Lower leg skin (tissue), 4 donors: Measurements from ENCODE around the gene DAB2IP. TPM values are rescaled to one million over a fixed set of nuclear protein-coding genes. Genes with fewer than 3 reads are reported as not detected.
A peak's percentile ranks its signal among the peaks of the same experiment; 100 is the strongest.

Experiments used
- DNase-seq, 2 donors: peaks; one replicate each; pipeline ENCODE4 v3.0.0-alpha.2; 2019; ENCODE audit warnings: low spot score in 2 of 2
- H3K4me3 ChIP-seq: fragments of 200-600 bp; sonication (generic); 2 replicates; pipeline ENCODE4 v1.5.1; 2017; ENCODE audit warnings: mild to moderate bottlenecking, low read depth; ENCODE audit not compliant: poor library complexity, severe bottlenecking
- POLR2A ChIP-seq, 2 donors: fragments of 450-650 bp; IDR thresholded peaks; one replicate each; pipeline ENCODE4 v1.6.1; 2016 to 2017; ENCODE audit warnings: antibody characterized with exemption in 2 of 2, mild to moderate bottlenecking in 1 of 2, moderate library complexity in 1 of 2
- WGBS, 2 donors: methylation state at CpG; one replicate each; pipeline ENCODE4 v1.1.5; 2018; 5-methylcytosine and 5-hydroxymethylcytosine counted together
- intact Hi-C: fragments of 100-400 bp; cut with DNase I; formaldehyde crosslinking; loops from one replicate; pipeline ENCODE4 v1.15.0; 2023; ENCODE audit warnings: low total_unique reads
- total RNA-seq, 4 donors: library from RNA; depleted of rRNA; stranded (reverse); fragments of >200 nt; gene quantifications; one replicate each; pipeline ENCODE4 v1.1.0, GENCODE V29; 2016
- TF ChIP-seq, protein P1 (sequence below), 3 donors: fragments of 450-650 bp; IDR thresholded peaks; one replicate each; pipeline ENCODE4 v1.5.1; 2016; ENCODE audit warnings: antibody characterized with exemption in 3 of 3, mild to moderate bottlenecking in 3 of 3, moderate library complexity in 2 of 3

Gene DAB2IP
- total RNA-seq, 4 donors from 2014 or later = 42.5 to 68.0 (median 57.0) TPM

DNA sequence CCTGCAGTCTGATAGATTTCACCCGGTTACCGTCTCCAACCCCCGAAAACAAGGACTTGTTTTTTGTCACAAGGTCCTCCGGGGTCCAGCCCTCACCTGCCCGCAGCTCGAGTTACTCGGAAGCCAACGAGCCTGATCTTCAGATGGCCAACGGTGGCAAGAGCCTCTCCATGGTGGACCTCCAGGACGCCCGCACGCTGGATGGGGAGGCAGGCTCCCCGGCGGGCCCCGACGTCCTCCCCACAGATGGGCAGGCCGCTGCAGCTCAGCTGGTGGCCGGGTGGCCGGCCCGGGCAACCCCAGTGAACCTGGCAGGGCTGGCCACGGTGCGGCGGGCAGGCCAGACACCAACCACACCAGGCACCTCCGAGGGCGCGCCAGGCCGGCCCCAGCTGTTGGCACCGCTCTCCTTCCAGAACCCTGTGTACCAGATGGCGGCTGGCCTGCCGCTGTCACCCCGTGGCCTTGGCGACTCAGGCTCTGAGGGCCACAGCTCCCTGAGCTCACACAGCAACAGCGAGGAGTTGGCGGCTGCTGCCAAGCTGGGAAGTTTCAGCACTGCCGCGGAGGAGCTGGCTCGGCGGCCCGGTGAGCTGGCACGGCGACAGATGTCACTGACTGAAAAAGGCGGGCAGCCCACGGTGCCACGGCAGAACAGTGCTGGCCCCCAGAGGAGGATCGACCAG is 121.3 kb downstream of the DAB2IP start:
- intact Hi-C loops = no loop called here
- 86 to 88% methylated on average over 29 to 34 of the region's 45 CpGs for WGBS, 2 donors
- no peak overlapping the region for H3K4me3 ChIP-seq
- TF ChIP-seq POLR2A (IDR thresholded peaks at IDR 0.05) = no peak
- TF ChIP-seq, protein P1, sequence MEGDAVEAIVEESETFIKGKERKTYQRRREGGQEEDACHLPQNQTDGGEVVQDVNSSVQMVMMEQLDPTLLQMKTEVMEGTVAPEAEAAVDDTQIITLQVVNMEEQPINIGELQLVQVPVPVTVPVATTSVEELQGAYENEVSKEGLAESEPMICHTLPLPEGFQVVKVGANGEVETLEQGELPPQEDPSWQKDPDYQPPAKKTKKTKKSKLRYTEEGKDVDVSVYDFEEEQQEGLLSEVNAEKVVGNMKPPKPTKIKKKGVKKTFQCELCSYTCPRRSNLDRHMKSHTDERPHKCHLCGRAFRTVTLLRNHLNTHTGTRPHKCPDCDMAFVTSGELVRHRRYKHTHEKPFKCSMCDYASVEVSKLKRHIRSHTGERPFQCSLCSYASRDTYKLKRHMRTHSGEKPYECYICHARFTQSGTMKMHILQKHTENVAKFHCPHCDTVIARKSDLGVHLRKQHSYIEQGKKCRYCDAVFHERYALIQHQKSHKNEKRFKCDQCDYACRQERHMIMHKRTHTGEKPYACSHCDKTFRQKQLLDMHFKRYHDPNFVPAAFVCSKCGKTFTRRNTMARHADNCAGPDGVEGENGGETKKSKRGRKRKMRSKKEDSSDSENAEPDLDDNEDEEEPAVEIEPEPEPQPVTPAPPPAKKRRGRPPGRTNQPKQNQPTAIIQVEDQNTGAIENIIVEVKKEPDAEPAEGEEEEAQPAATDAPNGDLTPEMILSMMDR (IDR thresholded peaks at IDR 0.05) = no peak
- DNase-seq = no peak

DNA sequence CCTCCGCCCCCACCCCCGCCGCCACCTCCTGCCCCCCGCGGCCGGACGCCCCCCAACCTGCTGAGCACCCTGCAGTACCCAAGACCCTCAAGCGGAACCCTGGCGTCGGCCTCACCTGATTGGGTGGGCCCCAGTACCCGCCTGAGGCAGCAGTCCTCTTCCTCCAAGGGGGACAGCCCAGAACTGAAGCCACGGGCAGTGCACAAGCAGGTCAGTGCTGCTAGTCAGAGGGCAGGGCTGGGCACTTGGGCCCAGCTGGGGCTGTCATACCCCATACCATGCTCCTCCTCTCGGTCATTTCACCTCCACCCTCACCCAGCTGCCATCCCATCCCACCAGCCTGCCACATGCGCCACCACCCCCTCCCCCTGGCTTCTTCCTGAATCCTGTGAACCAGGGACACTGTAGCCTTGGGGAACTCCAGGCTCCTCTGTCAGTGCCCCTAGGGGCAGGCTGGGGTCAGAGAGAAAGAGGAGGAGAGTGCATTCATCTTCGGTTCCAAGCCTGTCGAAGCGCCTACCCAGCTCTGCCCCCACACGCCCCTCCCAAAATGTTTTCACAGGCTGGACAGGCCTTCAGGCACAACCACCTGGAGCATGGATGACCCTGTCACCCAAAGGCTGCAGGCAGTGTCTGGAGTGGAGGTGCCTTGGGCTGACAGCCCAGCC is 122.0 kb downstream of the DAB2IP start:
- no peak for TF ChIP-seq POLR2A (IDR thresholded peaks at IDR 0.05)
- WGBS, 2 donors = 91 to 97% methylated on average over 6 to 16 of the region's 18 CpGs
- H3K4me3 ChIP-seq = no peak overlapping the region
- DNase-seq = no peak
- intact Hi-C loops = no loop called here

DNA sequence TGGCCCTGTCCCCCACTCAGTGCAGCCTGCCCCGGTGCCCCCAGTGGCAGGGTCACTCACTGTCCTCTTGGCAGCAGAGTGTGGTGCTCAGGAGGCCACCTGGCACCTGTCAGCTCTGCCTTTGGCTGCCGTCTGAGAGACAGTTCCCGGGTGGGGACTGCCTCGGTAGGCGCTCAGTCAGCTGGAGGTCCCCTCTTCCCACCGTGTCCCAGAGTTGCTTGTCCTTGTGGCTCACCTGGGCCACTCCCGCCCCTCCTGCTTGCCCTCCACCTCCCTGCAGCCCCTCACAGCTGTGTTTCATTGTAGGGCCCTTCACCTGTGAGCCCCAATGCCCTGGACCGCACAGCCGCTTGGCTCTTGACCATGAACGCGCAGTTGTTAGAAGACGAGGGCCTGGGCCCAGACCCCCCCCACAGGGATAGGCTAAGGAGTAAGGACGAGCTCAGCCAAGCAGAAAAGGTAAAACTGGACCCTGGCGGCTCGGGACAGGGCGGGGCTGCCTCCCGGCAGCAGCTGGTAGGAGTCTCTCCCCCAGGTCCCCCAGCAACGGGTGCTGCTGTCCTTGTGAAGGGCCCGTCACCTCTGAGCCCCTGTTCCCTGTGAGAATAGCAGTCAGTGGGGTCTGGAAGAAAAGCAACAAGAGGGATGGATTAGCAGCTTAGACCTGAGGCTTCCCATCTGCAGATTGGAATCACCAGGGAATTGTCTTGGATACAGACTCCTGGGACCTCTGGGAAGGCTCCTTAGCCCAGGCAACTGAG is 122.7 kb downstream of the DAB2IP start:
- no peak overlapping the region for H3K4me3 ChIP-seq
- TF ChIP-seq, protein P1 (IDR thresholded peaks at IDR 0.05) = no peak
- no peak for TF ChIP-seq POLR2A (IDR thresholded peaks at IDR 0.05)
- WGBS, 2 donors = 92 to 94% methylated on average over 19 of the region's 19 CpGs
- intact Hi-C loops = no loop called here
- no peak for DNase-seq

DNA sequence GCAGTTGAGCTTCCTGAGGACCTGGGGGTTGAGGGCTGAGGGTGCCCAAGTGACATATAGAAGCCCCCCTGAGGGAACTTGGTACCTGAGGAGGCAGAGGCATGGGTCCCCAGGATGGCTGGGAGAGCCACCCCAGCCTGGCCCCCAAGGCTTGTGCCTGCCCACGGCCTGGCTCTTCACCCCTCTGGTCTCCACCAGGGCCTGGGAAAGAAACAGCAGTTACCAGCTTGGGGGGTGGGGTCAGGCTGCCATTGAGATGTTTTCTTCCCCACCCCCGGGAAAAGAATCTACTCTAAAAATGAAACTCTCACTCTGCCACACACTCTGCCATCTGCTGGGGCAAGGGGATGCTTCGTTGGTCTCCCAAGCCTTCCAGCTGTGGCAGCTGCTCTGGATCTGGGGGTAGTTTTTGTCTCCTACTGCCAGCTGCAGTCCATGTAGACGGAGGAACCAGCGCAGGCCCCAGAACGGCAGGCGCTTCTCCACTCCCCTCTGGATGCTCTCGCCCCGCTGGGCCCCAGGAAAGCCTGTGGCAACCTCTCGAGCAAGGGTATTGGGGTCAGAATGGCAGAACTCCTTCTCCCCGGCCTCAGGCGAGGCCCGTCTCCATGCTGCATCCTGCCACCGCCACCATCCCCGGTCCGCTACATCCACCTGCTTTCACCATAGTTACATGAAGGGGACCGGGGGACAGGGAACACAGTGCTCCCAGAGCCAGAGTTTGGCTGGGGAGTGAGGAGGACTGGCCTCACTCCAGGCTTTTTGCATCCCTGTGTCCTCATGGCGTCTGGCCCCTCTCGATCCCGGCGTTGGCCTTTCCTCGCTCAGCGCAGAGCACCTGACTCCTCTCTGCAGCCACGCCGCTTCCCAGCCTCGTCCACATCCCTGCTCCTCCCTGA is 123.5 kb downstream of the DAB2IP start:
- intact Hi-C loops = no loop called here
- WGBS, 2 donors = 95 to 97% methylated on average over 26 of the region's 26 CpGs
- no peak overlapping the region for H3K4me3 ChIP-seq
- TF ChIP-seq, protein P1 (IDR thresholded peaks at IDR 0.05) = no peak
- no peak for TF ChIP-seq POLR2A (IDR thresholded peaks at IDR 0.05)
- peak in 1 of 2 donors; percentile 71 for DNase-seq

DNA sequence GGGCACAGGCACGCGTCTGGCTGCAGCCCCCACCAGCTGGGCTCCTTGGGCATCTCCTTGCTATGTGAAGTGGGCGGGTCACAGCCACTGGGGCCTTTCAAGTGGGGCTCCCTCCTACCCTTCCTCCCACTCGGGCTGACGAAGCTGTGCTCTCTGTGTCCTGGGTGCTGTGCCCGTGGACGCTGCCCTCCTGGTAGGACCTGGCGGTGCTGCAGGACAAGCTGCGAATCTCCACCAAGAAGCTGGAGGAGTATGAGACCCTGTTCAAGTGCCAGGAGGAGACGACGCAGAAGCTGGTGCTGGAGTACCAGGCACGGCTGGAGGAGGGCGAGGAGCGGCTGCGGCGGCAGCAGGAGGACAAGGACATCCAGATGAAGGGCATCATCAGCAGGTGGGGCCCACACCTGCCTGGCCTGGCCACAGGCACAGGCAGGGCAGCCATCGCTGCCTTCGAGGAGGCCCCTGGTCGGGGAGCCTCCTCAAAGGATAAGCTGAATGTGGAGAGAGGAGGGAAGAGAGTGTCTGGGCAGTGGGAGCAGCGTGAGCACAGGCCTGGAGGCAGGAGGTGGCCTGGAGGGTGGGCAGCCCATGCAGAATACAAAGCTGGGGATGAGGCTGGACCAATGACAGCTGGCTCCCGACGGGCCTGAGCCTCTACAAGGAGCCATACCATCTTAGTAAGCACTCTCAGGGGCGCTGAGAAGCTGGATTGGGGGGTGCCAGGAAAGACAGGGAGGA is 124.7 kb downstream of the DAB2IP start:
- intact Hi-C loops = no loop called here
- TF ChIP-seq, protein P1 (IDR thresholded peaks at IDR 0.05) = no peak
- no peak for TF ChIP-seq POLR2A (IDR thresholded peaks at IDR 0.05)
- WGBS, 2 donors = 96 to 98% methylated on average over 21 to 23 of the region's 23 CpGs
- H3K4me3 ChIP-seq = no peak overlapping the region
- DNase-seq = peak in 1 of 2 donors; percentile 77
